PFSK-1 (cell line): ENCODE results near the gene LVRN. TPM values are rescaled to one million over a fixed set of nuclear protein-coding genes. Genes with fewer than 3 reads are reported as not detected.

Experiments used
- FOXP2 ChIP-seq: optimal IDR thresholded peaks from 2 replicates; pipeline ENCODE3; 2011; ENCODE audit warnings: borderline replicate concordance, control low read depth, inconsistent platforms; ENCODE audit not compliant: insufficient read depth; ENCODE audit errors: extremely low read length, extremely low read depth
- POLR2AphosphoS5 ChIP-seq: IDR thresholded peaks from 2 replicates; pipeline ENCODE4 v1.6.1; 2012; ENCODE audit warnings: low read depth, mild to moderate bottlenecking, control low read depth, low read length, moderate library complexity
- REST ChIP-seq, 2 experiments: IDR thresholded peaks; 2 replicates each; pipeline versions ENCODE4 v1.6.1 to v1.8.0; 2011 to 2012; ENCODE audit warnings: low read depth in 2 of 2, low read length in 2 of 2, control low read depth in 1 of 2, inconsistent platforms in 1 of 2, mild to moderate bottlenecking in 1 of 2, moderate library complexity in 1 of 2; ENCODE audit not compliant: insufficient read depth in 1 of 2
- SIN3A ChIP-seq: IDR thresholded peaks from 2 replicates; pipeline ENCODE4 v1.6.1; 2012; ENCODE audit warnings: mild to moderate bottlenecking, low read length, moderate library complexity, borderline replicate concordance; ENCODE audit not compliant: insufficient read depth
- TAF1 ChIP-seq: IDR thresholded peaks from 2 replicates; pipeline ENCODE4 v1.6.1; 2012; ENCODE audit warnings: low read length, control low read depth, borderline replicate concordance; ENCODE audit not compliant: insufficient read depth
- polyA plus RNA-seq: library from polyadenylated mRNA; unstranded; fragments of >200 nt; gene quantifications from one replicate; pipeline ENCODE4 v1.2.1, GENCODE V29; 2012; ENCODE audit warnings: low read depth, missing spikeins; ENCODE audit not compliant: insufficient read length

The LVRN gene
- polyA plus RNA-seq, result not detected

GRCh38 chr5:115962239-115962564, at the start of gene LVRN:
LVRN (plus strand) TSS chr5:115962475; CDS start chr5:115962618, 143 bp downstream.
- TF ChIP-seq TAF1, result no peak
- TF ChIP-seq SIN3A, result no peak
- no peak for TF ChIP-seq POLR2AphosphoS5
- TF ChIP-seq FOXP2, result no peak
- TF ChIP-seq REST (IDR thresholded peaks at IDR 0.05; ENCODE audit: insufficient read depth in 1 of 2, low read depth in 2 of 2, low read length in 2 of 2), result no peak

GRCh38 chr5:115920171-115920725, 42.0 kb upstream of the LVRN start:
- TF ChIP-seq SIN3A (no peak), FOXP2 (no peak), REST (IDR thresholded peaks at IDR 0.05; ENCODE audit: insufficient read depth in 1 of 2, low read depth in 2 of 2, low read length in 2 of 2) (no peak), TAF1 (no peak), POLR2AphosphoS5 (no peak)

GRCh38 chr5:115930630-115931337, 31.5 kb upstream of the LVRN start:
- TF ChIP-seq SIN3A, result no peak
- no peak for TF ChIP-seq POLR2AphosphoS5

- TF ChIP-seq REST (IDR thresholded peaks at IDR 0.05; ENCODE audit: insufficient read depth in 1 of 2, low read depth in 2 of 2, low read length in 2 of 2), result no peak
- TF ChIP-seq POLR2AphosphoS5, result no peak
- no peak for TF ChIP-seq FOXP2
- no peak for TF ChIP-seq TAF1
- TF ChIP-seq SIN3A, result no peak
These were observed 29.3 kb upstream of the LVRN start for GRCh38 chr5:115932991-115933390.

- TF ChIP-seq POLR2AphosphoS5 (no peak), FOXP2 (no peak), TAF1 (no peak)
These were observed 27.8 kb upstream of the LVRN start for GRCh38 chr5:115934388-115934974.

- TF ChIP-seq TAF1 (no peak), SIN3A (no peak), POLR2AphosphoS5 (no peak), FOXP2 (no peak), REST (IDR thresholded peaks at IDR 0.05; ENCODE audit: insufficient read depth in 1 of 2, low read depth in 2 of 2, low read length in 2 of 2) (no peak)
These were observed 26.2 kb upstream of the LVRN start for GRCh38 chr5:115936031-115936430.
